Myocyte (in vitro differentiated cells): ENCODE data around the gene TERB1. TPM values are rescaled to one million over a fixed set of nuclear protein-coding genes. Genes with fewer than 3 reads are reported as not detected.

Source experiments
- DNase-seq: peaks from one replicate; pipeline ENCODE4 v3.0.0-alpha.2; 2012; ENCODE audit warnings: low read depth
- total RNA-seq: library from RNA; depleted of rRNA; stranded (reverse); fragments of >200 nt; gene quantifications from 2 replicates; pipeline ENCODE4 v1.2.3, GENCODE V29; 2014

The TERB1 gene
- total RNA-seq, 1 donor from 2014 or later, result not detected

DNA sequence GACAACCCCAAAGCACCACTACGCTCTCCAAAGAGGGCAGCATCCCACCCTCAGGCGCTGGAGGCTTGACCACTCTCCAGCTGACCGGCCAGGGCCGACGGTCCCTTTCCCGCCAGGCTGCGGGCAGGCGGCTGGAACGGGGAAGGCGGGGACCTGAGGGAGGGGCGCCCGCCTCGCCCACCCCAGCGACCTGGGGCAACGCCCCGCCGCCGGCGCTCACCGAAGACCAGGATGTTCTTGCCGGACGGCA is 50.4 kb downstream of the TERB1 start:
- peak; percentile 30 for DNase-seq

- no peak for DNase-seq
These were observed 50.9 kb downstream of the TERB1 start for GRCh38 chr16:66750279-66751052.

- peak; percentile 88 for DNase-seq
These were observed 54.7 kb downstream of the TERB1 start for GRCh38 chr16:66746682-66747081.

- DNase-seq, result no peak
These were observed 55.3 kb downstream of the TERB1 start for GRCh38 chr16:66746048-66746447.

DNA sequence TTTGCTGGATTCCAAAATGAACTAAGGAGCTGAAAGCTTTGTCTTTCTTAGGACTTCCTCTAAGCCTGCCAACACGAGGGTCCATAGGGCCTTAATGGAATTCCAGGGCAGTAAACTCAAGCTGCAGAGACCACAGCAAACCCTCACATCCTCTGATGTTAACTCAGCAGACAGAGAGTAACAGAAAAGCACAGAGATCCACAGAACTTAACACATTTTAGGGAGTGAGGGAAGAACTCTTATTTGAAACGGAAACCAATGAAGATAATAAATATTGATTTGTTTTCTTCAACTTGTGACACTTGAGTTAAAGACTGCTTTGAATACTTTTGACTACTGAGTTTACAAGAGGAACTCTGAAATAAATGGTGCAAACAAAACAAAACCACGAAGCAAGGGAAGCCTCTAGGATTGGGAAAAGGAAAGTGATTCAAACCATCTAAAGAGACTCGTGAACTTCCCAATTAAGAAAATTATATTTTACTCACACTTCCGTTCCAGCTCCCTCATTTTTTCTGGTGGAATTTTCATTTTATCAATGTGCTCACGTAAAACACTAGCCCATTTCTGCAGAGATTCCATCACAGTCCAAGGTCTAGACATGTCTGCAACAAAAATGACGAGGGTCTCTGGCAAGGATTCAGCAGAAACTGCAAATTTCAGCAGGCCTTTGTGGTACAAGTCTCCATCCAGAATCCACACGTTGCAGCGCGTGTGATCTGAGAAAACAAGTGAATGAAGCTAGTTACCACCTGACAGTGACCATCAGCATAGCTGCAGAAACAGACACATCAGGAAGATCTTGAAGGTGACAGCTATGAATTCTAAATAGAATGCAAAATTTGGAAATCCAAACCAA is 59.2 kb downstream of the TERB1 start:
- peak; percentile 55 for DNase-seq

- DNase-seq, result peak; percentile 98
These were observed 60.0 kb downstream of the TERB1 start for GRCh38 chr16:66741169-66741900.

DNA sequence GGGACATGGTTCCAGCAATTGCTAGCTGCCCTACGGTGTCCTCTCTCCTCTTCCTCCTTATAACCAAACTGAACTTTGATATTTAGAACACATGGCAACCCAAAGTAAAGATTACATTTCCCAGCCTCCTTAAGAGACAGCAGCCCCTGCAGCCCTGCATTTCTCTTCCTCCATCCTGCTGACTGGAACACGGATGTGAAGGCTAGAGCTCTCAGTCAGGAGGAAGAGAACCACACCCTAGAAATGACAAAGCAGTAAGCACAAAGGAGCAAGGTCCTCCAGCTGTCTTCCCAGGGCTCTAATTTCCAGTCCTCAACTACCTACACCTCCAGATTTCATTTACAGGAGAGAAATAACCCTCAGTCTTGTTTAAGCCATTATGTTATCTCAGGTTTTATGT is 60.9 kb downstream of the TERB1 start:
- peak; percentile 67 for DNase-seq

- DNase-seq, result peak; percentile 77
These were observed 61.4 kb downstream of the TERB1 start for GRCh38 chr16:66740010-66740409.

DNA sequence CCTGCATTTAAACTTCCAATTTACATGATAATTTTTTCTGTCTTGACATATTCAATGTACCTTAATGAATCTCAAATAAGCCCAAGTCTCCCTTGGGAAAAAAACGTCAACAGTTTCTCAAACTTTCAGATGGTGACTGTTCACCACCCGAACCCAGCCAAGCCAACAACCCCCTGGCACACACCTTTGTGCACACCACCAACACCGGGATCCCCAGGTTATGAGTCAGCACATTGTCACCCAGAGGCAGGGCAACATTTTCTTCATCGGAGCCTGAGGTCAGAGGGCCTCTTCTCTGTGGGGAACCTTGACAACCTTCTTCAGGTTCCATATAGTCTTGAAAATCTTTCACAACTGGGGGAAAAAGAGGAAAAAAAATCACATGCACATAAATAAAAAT is 65.5 kb downstream of the TERB1 start:
- DNase-seq, result no peak

DNA sequence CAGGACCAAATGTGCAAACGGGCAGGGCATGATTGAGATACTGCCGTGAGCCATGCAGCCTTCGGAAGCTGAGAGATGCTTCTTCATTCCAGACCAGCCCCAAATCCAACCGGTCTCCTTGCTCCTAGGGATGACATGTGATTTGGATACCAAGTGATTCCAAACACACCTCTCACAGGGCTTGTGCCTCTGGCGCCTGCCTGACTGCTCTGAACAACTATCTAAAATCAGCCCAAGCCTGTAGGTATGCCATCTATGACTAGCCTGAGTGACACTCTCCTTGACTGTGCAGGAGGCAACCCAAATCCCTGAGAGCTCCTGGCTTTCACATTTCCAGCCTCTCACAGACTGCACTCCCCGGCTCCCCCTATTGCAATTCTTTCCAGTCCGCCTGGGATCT is 70.3 kb downstream of the TERB1 start:
- no peak for DNase-seq

DNA sequence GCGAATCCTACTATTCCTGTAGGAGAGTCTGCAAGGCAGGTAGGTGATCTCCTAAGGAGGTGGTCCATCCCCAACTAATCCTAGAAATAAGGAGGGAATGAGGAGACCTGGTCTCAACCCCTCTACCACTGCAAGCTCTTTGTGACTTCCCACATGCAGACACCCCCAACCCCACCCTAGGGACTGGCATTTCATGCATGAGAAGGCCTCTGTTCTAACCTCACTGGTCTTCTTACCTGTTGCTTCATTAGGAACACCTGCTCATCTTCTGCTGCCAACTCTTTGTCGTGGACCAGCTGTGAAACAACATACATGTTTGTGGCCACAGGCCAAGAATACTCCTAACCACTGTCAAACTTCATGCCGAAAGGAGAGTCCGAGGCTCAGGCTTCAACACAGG is 72.6 kb downstream of the TERB1 start:
- no peak for DNase-seq

DNA sequence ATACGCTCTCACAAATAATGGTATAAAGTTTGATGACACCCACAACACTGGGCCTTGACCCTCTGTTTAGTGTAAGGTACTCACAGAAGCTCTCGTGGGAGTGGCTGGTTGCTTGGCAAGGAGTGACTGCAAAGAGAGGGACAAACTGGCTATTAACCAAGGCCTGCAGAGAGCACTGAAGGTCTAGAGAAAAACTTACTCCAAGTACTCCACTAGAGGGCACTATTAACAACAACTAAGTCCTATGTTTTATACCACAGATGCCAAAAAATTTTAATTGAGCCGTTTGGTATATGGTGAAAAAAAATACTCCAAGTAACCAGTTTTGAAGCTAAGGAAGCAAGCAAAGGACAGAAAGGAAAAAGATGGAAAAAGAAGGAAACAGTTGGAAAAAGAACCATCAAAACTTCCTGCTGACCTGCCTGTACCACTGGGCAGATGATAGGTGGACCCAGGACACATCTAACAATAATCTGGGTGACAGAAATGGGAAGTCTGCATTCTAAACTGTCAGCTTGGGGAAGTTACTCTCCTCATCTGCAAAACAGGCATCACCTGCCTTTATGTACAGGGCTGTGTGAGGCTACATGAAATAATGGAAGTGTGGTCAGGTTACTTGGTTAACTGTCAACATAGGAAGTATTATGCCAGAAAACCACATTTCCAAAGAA is 73.1 kb downstream of the TERB1 start:
- DNase-seq, result peak; percentile 67

- DNase-seq, result no peak
These were observed 80.6 kb downstream of the TERB1 start for GRCh38 chr16:66720766-66721165.

DNA sequence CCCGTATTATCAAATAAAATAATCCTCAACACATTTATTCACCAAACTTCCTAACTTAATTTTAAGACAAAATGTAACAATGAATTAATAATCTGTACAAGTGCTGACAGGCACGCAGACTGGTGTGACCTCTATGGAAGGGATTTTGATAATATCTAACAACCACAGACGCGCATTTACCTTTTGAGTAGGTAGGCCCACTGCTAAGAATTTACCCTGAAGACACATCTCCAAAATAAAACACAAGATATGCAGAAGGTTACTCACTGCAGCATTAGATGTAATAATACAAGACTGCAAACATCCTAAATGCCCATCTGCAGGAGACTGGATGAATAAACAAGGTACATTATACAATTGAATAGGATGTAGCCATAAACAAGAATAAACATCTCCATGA is 82.1 kb downstream of the TERB1 start:
- DNase-seq, result no peak

GRCh38 chr16:66717776-66718175 is 83.6 kb downstream of the TERB1 start:
- DNase-seq, result no peak

- DNase-seq, result peak; percentile 34
These were observed 84.2 kb downstream of the TERB1 start for GRCh38 chr16:66717112-66717675.

- peak; percentile 51 for DNase-seq
These were observed 86.6 kb downstream of the TERB1 start for GRCh38 chr16:66714654-66715307.

DNA sequence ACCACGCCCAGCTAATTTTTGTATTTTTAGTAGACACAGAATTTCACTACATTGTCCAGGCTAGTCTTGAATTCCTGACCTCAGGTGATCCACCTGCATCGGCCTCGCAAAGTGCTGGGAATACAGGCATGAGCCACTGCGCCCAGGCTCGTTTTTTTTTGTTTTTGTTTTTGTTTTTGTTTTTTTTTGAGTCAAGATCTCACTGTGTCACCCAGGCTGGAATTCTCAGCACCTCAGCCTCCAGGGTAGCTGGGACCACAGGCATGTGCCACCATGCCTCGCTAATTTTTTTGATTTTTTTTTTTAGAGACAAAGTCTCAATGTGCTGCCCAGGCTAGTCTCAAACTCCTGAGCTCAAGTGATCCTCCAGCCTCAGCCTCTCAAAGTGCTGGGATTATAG is 87.3 kb downstream of the TERB1 start:
- DNase-seq, result no peak

DNA sequence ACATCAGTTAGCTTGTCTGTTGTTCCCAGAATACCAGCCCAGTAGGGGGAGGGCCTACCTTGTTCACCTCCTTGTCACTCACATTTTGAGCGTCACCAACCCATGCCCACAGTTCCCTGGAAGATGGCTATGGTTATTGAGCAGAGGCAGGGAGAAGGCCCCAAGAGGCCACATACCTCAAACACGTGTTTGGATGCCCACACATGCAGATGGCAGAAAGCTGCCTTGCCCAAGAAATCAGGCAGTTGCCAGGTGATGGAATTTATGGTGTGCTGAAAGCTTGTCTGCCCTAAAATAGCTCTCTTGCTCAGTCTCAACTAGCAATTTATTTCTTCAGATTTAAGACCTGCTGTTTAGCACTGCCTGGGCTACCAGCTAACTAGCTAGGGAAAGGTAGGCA is 88.3 kb downstream of the TERB1 start:
- peak; percentile 81 for DNase-seq

DNA sequence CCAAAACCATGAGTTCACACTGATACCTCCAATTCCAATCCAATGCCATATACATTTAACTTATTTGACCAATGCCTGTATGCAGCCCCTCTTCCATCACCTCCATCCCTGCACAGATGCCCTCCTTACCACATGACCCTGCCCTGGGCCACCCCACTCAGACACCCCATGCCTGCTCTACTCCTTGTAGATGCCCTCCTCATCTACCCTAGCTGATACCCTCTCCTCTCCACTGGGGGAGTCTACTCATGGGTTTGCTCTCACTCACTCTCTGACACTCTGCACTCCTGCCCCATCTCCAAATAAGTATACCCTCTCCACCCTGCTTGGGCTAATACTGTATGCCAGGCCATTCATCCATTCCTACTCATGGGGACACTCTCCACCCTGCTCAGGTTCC is 88.9 kb downstream of the TERB1 start:
- DNase-seq, result no peak

DNA sequence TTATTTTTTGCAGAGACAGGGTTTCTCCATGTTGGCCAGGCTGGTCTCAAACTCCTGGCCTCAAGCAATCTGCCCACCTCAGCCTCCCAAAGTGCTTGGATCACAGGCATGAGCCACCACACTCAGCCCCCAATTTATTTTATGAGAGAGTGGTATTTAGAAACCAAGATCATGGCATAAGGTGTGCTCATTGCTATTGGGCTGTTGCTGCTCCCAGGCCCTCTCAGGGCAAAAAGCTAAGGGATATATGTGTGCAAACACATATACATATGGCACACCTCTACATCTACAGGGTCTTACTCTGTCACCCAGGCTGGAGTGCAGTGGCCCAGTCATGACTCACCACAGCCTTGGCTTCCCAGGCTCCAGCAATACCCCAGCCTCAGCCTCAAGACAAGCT is 89.8 kb downstream of the TERB1 start:
- DNase-seq, result no peak
